K562 (cell line): ENCODE data around the gene UFC1. TPM values are rescaled to one million over a fixed set of nuclear protein-coding genes. Genes with fewer than 3 reads are reported as not detected.

Experiments used
- MIER1 ChIP-seq: fragments of 450-650 bp; IDR thresholded peaks from 2 replicates; pipeline ENCODE4 v1.6.1; 2016; ENCODE audit warnings: antibody characterized with exemption, mild to moderate bottlenecking, low read depth
- MTA1 ChIP-seq: fragments of 450-650 bp; IDR thresholded peaks from 2 replicates; pipeline ENCODE4 v1.6.1; 2017; ENCODE audit warnings: borderline replicate concordance
- NFRKB ChIP-seq: fragments of 450-650 bp; IDR thresholded peaks from 2 replicates; pipeline ENCODE4 v1.6.1; 2016; ENCODE audit warnings: low read depth
- PHB2 ChIP-seq: fragments of 450-650 bp; IDR thresholded peaks from 2 replicates; pipeline ENCODE4 v1.6.1; 2017; ENCODE audit warnings: low read depth
- ZBTB7A ChIP-seq: IDR thresholded peaks from 2 replicates; pipeline ENCODE4 v1.6.1; 2011; ENCODE audit warnings: low read depth, mild to moderate bottlenecking, low read length, moderate library complexity, borderline replicate concordance; ENCODE audit not compliant: control insufficient read depth
- ZNF282 ChIP-seq: sonication (generic); formaldehyde crosslinking; IDR thresholded peaks from 2 replicates; pipeline ENCODE4 v1.8.1; 2023; ENCODE audit warnings: missing genetic modification reagents
- ZNF77 ChIP-seq: fragments of 250-450 bp; sonication (Bioruptor Pico); IDR thresholded peaks from 2 replicates; pipeline ENCODE4 v1.5.0; 2020
- ZNF830 ChIP-seq: fragments of 250-450 bp; sonication (Bioruptor Pico); IDR thresholded peaks from 2 replicates; pipeline ENCODE4 v1.5.0; 2021; ENCODE audit warnings: mild to moderate bottlenecking
- polyA plus RNA-seq, 8 experiments: library from polyadenylated mRNA; depleted of rRNA in 4 of 8; stranded (reverse) in 5 of 8; unstranded in 3 of 8; fragments of >200 nt; fragmentation: Nextera tagmentation in 2 of 8; fragmentation: Illumina TruSeq in 1 of 8; extraction: Ambion mirVana in 2 of 8; extraction: Trizol in 1 of 8; gene quantifications; 2 replicates each; pipeline versions ENCODE4 v1.2.1 to v1.2.3, GENCODE V29; 2011 to 2014; ENCODE audit warnings: inconsistent platforms in 1 of 8, missing spikeins in 1 of 8
- total RNA-seq, 7 experiments: library from RNA; depleted of rRNA in 6 of 7; stranded (reverse); fragments of >200 nt in 6 of 7; fragmentation: Illumina TruSeq in 2 of 7; extraction: Trizol in 2 of 7; gene quantifications; 2 replicates each; pipeline versions ENCODE4 v1.2.1 to v1.2.3, GENCODE V29; 2011 to 2021; ENCODE audit warnings: low replicate concordance in 1 of 7
- TF ChIP-seq, protein P1 (sequence below): fragments of 250-450 bp; sonication (Bioruptor Pico); IDR thresholded peaks from 2 replicates; pipeline ENCODE4 v1.5.0; 2021; ENCODE audit warnings: mild to moderate bottlenecking, borderline replicate concordance
- TF ChIP-seq, protein P2 (sequence below): fragments of 450-650 bp; IDR thresholded peaks from 2 replicates; pipeline ENCODE4 v1.7.1; 2018; ENCODE audit warnings: mild to moderate bottlenecking, low read depth; ENCODE audit not compliant: partially characterized antibody
- TF ChIP-seq, protein P3 (sequence below): fragments of 450-650 bp; formaldehyde crosslinking; IDR thresholded peaks from 2 replicates; pipeline ENCODE4 v1.4.0; 2022; ENCODE audit warnings: missing genetic modification characterization
- TF ChIP-seq, protein P4 (sequence below), 2 experiments: fragments of 250-450 bp in 1 of 2; fragments of 450-650 bp in 1 of 2; sonication (Bioruptor Pico) in 1 of 2; IDR thresholded peaks; 2 replicates each; pipeline versions ENCODE4 v1.6.1 to v1.8.0; 2016 to 2021; ENCODE audit warnings: mild to moderate bottlenecking in 2 of 2, moderate library complexity in 2 of 2, missing compliant biosample characterization in 1 of 2, missing genetic modification characterization in 1 of 2

Gene UFC1
- total and polyA plus RNA-seq, 9 of the 15 experiments (the other 6 are each of a cell fraction or from before 2014, with no cell fraction given), result 92.8 to 220 (median 161) TPM

DNA sequence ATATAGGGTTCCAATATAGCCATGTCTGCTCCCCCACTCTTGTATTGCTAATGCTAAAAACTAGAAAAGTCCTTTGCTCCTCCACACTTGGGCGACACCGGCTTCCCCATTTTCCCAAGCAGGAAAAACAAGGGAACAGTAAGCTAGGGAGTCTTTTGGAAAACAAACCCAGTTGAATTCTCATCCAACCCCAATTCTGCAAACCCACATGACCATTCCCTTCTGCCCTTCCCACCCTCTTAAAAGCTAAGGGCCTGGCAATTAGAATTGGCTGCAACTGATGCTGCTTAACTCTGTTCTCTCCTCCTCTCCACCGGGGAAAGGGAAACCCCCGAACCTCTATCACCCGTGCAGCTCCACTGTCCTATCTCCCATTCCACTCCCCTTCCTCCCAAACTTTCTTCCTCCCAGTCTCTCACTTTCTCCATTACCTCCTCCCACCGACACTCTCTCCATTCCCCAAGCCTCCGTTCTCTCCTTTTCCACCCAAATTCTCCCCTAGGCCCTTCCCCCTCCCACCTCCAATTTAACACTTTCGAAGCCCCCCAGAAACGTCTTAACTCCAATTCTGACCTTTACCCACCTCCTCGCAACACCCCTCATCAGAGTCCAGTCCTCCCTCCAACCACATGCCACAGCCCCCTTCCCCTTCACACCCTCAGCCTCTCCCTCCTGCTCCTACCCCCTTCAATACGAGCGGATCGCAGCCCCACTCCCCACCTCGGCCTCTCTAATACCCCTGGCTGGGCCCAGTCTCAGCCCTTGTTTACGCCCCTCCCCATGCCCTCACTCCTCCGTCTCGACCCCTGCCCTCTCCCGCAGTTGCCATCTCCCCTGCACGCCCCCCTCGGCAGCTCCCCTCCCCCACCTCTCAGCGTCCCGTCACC lies 22.0 kb upstream of the UFC1 start (continued):
- TF ChIP-seq, protein P1, sequence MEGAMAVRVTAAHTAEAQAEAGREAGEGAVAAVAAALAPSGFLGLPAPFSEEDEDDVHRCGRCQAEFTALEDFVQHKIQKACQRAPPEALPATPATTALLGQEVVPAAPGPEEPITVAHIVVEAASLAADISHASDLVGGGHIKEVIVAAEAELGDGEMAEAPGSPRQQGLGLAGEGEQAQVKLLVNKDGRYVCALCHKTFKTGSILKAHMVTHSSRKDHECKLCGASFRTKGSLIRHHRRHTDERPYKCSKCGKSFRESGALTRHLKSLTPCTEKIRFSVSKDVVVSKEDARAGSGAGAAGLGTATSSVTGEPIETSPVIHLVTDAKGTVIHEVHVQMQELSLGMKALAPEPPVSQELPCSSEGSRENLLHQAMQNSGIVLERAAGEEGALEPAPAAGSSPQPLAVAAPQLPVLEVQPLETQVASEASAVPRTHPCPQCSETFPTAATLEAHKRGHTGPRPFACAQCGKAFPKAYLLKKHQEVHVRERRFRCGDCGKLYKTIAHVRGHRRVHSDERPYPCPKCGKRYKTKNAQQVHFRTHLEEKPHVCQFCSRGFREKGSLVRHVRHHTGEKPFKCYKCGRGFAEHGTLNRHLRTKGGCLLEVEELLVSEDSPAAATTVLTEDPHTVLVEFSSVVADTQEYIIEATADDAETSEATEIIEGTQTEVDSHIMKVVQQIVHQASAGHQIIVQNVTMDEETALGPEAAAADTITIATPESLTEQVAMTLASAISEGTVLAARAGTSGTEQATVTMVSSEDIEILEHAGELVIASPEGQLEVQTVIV (CRISPR knock-in tag), result no peak
- TF ChIP-seq MIER1 (peak; percentile 70; the same call in 1 of the 2 replicates), MTA1 (peak; percentile 70; the same call in 1 of the 2 replicates), ZNF282 (CRISPR knock-in tag) (no peak), PHB2 (0 out of 2 replicates have a peak, but pooled peaks have one; percentile 28), ZNF77 (CRISPR knock-in tag) (no peak), ZNF830 (no peak), ZBTB7A (peak; percentile 79; the same call in 1 of the 2 replicates), NFRKB (peak; percentile 23; the same call in 1 of the 2 replicates)
- TF ChIP-seq, protein P2, sequence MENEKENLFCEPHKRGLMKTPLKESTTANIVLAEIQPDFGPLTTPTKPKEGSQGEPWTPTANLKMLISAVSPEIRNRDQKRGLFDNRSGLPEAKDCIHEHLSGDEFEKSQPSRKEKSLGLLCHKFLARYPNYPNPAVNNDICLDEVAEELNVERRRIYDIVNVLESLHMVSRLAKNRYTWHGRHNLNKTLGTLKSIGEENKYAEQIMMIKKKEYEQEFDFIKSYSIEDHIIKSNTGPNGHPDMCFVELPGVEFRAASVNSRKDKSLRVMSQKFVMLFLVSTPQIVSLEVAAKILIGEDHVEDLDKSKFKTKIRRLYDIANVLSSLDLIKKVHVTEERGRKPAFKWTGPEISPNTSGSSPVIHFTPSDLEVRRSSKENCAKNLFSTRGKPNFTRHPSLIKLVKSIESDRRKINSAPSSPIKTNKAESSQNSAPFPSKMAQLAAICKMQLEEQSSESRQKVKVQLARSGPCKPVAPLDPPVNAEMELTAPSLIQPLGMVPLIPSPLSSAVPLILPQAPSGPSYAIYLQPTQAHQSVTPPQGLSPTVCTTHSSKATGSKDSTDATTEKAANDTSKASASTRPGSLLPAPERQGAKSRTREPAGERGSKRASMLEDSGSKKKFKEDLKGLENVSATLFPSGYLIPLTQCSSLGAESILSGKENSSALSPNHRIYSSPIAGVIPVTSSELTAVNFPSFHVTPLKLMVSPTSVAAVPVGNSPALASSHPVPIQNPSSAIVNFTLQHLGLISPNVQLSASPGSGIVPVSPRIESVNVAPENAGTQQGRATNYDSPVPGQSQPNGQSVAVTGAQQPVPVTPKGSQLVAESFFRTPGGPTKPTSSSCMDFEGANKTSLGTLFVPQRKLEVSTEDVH, result peak; percentile 24
- TF ChIP-seq, protein P3, sequence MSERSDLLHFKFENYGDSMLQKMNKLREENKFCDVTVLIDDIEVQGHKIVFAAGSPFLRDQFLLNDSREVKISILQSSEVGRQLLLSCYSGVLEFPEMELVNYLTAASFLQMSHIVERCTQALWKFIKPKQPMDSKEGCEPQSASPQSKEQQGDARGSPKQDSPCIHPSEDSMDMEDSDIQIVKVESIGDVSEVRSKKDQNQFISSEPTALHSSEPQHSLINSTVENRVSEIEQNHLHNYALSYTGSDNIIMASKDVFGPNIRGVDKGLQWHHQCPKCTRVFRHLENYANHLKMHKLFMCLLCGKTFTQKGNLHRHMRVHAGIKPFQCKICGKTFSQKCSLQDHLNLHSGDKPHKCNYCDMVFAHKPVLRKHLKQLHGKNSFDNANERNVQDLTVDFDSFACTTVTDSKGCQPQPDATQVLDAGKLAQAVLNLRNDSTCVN (CRISPR knock-in tag), result peak; percentile 9; the same call in 1 of the 2 replicates
- TF ChIP-seq, protein P4, sequence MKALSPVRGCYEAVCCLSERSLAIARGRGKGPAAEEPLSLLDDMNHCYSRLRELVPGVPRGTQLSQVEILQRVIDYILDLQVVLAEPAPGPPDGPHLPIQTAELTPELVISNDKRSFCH (CRISPR knock-in tag; IDR thresholded peaks at IDR 0.05), result no peak
- TF ChIP-seq, protein P4 (tag; IDR thresholded peaks at IDR 0.05), result no peak
